Measurements from ENCODE around the gene FRMD4B.

Gene FRMD4B

DNA sequence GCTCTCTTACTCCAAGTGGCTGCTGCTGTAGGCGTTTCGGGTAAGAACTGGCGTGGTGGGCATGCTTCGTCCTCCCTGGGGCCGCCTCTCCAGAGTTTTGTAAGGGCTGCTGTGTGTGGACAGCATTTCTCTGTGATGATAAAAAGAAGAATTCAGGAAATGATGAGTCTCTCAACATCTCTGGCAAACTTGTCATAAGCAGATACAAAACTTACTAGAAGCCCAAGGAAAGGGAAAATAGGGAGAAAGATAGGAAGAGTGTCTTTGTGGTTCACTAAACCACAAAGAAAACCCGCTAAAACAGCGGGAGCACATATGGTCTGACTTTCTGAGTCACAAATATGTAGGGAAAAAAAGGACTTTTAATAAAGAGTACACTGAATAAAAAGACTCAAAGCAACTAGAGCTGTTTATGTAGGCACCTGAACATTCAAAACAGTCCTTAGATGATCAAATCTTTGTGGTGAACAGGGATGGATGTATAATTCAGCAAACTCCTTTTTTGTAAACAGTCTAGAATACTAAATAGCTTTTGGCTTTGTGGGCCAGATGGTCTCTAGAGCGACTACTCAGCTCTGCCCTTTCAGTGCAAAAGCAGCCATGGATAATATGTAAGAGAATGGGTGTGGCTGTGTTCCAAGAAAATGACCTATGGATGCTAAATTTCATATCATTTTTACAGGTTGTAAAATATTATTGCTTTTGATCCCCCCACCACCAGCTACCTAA, 203.1 kb downstream of the FRMD4B start:
- no peak overlapping the region; a peak in 1 of 22 replicates for H3K27ac ChIP-seq
- H3K4me2 ChIP-seq: no peak overlapping the region
- peaks cover 0 to 15% (median 0%) of the 10 kb centered on the region in 10 experiments; a peak in 1 of 20 replicates for H3K4me1 ChIP-seq
- H3K36me3 ChIP-seq: peaks cover 98 to 100% (median 100%) of the 10 kb centered on the region in 11 experiments
- no peaks in the 10 kb centered on the region for H3K9me3 ChIP-seq (replicated peaks in 1 of 11)
- H3K9ac ChIP-seq: no peak overlapping the region
- H3K4me3 ChIP-seq: no peak overlapping the region
- TF ChIP-seq Cebpa-rat (IDR thresholded peaks at IDR 0.05): no peak
- H3K27me3 ChIP-seq: no peaks in the 10 kb centered on the region
- H4K20me1 ChIP-seq: peaks cover 0 to 86% (median 36%) of the 10 kb centered on the region in 11 experiments; a peak in 18 of 22 replicates

DNA sequence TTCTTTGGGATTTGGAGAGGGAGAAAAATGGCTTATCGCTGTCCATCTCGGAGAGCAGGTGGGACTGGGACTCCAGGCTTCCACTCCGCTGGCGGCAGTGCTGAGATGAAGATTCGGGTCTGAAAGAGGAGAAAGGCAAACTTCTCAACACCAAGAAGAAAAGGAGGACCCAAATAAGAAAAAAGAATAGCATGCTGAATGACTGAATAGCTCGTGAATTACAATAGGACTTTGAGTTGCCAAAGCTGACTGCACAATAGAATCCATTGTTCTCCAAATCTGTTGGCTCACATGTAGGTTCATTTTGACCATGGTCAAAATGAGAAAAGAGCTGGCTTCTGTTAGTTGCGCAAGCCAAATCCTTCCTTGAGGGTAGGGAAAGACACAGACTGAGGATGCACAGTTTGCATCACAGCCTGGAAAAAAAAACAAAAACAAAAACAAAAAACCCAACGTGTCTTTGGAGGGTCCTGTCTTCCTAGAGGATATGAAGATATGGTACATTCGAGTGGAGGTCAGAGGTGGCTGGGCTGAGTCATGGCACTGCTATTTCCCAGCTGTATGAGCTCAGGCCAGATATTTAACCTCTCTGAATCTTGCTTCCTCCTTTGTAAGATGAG, 204.2 kb downstream of the FRMD4B start:
- Histone ChIP-seq H3K9me3 (replicated peaks in 1 of 11) (no peaks in the 10 kb centered on the region), H3K9ac (no peak overlapping the region), H3K36me3 (peaks cover 98 to 100% (median 100%) of the 10 kb centered on the region in 11 experiments), H4K20me1 (peaks cover 0 to 91% (median 46%) of the 10 kb centered on the region in 11 experiments; a peak in 18 of 22 replicates), H3K4me1 (peaks cover 0 to 15% (median 0%) of the 10 kb centered on the region in 10 experiments; a peak in 1 of 20 replicates), H3K4me2 (no peak overlapping the region), H3K27ac (no peak overlapping the region), H3K4me3 (no peak overlapping the region), H3K27me3 (no peaks in the 10 kb centered on the region)
- no peak for TF ChIP-seq Cebpa-rat (IDR thresholded peaks at IDR 0.05)

DNA sequence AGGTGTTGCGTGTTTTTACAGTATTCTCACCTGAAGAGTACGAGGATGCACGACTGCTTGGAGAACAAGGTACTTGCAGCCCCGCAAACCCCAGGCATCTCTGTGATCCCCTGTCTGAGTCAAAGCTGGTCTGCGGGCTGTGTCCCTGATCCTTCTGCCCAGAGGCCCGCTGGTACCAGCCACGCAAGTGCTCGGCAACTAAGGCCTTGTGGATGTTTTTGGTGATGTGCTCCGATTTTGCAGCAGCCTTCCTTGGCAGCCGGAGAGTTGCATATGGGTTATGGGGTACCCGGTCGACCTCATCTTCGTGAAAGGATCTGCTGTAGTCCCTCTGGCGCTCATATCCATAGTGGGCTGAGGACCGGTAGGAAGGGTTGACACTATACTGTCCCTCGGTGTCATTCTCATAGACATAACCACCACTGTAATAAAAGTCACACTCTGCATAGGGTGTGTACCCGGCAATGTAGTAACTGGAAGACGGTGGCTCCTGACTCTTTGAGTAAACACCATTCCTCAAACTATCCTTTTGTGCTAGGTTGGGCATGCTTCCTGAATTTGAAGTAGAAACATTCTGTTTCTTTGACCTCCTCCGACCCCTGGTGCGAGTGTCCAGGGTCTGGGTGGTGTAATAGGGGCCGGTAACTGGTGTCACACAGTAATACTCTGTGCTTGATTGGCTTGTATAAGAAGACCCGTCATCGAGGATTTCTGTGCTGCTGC, 204.9 kb downstream of the FRMD4B start:
- peaks cover 97 to 100% (median 100%) of the 10 kb centered on the region in 11 experiments for H3K36me3 ChIP-seq

DNA sequence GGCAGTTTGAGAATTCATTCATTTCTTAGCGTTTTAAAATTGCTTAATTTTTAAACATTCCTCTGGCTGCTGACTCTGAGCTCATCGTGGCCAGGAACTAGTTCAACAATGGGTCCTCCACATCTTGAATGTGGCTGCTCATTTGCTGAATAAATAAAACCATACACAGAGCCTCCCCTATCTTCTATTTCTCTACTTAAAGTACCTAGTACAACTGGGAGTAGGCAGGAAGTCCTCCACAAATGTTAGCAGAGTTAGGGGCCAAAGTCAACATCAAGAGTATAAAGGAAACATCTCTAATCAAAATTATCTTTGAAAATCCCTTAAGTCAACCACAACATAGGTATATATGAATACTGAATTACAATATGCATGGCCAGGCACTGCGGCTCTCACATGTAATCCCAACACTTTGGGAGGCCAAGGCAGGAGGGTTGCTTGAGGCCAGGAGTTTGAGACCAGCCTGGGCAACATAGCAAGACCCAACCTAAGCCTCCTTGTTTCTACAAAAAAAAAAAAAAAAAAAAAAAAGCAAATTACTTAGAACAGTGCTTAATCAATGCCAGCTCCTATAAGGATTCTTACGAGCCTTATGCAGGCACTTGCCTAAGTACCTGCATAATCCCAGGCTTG, 206.0 kb downstream of the FRMD4B start:
- no peak overlapping the region for H3K27ac ChIP-seq
- no peaks in the 10 kb centered on the region for H3K27me3 ChIP-seq
- peaks cover 0 to 15% (median 0%) of the 10 kb centered on the region in 10 experiments; a peak in 1 of 20 replicates for H3K4me1 ChIP-seq
- peaks cover 0 to 96% (median 49%) of the 10 kb centered on the region in 11 experiments; a peak in 18 of 22 replicates for H4K20me1 ChIP-seq
- no peaks in the 10 kb centered on the region for H3K9me3 ChIP-seq (replicated peaks in 1 of 11)
- no peak overlapping the region for H3K4me2 ChIP-seq
- peaks cover 98 to 100% (median 100%) of the 10 kb centered on the region in 11 experiments for H3K36me3 ChIP-seq
- no peak overlapping the region for H3K9ac ChIP-seq
- no peak overlapping the region for H3K4me3 ChIP-seq
- no peak for TF ChIP-seq Cebpa-rat (IDR thresholded peaks at IDR 0.05)

More for the DNA sequence above, 204.9 kb downstream of the FRMD4B start:
- Histone ChIP-seq H3K4me1 (peaks cover 0 to 15% (median 0%) of the 10 kb centered on the region in 10 experiments; a peak in 1 of 20 replicates), H3K4me3 (no peak overlapping the region), H3K9ac (no peak overlapping the region), H3K27me3 (no peaks in the 10 kb centered on the region), H4K20me1 (peaks cover 0 to 92% (median 49%) of the 10 kb centered on the region in 11 experiments; a peak in 18 of 22 replicates), H3K9me3 (replicated peaks in 1 of 11) (no peaks in the 10 kb centered on the region), H3K27ac (no peak overlapping the region), H3K4me2 (no peak overlapping the region)
- TF ChIP-seq Cebpa-rat (IDR thresholded peaks at IDR 0.05): no peak

DNA sequence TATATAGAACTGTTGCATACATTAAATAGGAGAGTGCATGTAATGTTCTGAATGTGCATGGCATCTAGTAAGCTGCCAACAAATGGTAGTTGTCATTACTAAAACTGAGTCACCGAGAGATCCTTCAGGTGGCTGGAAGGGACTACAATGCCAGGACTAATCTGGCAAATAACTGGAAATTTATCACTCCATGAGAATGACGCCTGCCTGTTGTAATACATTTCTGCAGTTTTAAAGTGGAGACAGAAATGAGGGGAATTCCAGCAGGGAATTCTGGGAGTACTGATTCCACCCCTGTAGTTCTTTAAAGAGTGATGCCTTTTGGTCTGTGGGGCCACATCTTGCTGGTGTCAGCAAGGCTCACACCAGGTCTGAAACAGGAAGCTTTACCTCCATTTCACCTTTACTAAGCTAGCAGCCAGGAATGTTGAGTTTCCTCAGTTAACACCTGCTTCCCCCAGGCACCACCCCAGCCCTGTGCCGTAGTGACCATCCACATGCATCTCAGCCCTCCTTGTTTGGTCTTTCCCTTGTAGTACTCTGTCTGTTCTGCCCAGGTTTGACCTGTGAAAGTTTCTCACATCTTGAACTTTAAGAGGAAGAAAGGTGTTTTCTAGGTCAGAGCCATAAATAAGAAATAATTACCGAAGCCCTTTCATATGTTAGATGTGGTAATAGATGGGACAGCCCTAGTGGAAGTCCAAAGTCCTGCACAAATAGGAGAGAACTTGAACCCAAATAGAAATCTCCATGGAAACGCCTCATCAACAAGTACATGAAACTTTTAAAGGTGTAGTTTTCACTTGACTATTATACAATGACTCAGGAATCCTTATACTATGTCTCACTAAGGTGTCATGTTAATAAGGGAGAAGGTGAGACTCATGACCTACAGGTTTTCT, 206.8 kb downstream of the FRMD4B start:
- H3K27ac ChIP-seq: no peak overlapping the region

DNA sequence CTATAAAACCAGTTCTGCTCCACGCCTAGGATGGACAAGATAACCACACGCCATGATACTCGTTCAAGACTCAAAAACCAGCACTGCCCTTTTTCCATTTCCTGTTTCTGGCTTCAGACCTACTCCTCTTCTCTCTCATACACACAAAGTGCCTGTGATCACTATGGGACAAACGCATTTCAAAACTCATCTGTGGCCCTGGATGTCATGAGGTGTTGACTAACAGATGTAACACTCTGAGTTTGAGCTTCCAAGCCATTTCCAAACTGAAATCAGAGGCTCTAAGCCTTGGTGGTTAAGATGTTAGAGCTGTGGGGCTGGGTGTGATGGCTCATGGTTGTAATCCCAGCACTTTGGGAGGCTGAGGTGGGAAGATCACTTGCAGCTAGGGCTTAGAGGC, 207.8 kb downstream of the FRMD4B start:
- no peaks in the 10 kb centered on the region for H3K9me3 ChIP-seq (replicated peaks in 1 of 11)
- peaks cover 0 to 15% (median 0%) of the 10 kb centered on the region in 10 experiments; a peak in 1 of 20 replicates for H3K4me1 ChIP-seq
- H3K4me2 ChIP-seq: no peak overlapping the region
- no peak overlapping the region for H3K9ac ChIP-seq
- TF ChIP-seq Cebpa-rat (IDR thresholded peaks at IDR 0.05): no peak
- no peak overlapping the region for H3K4me3 ChIP-seq
- H3K36me3 ChIP-seq: peaks cover 95 to 100% (median 100%) of the 10 kb centered on the region in 11 experiments
- no peaks in the 10 kb centered on the region for H3K27me3 ChIP-seq
- H3K27ac ChIP-seq: no peak overlapping the region
- peaks cover 0 to 100% (median 49%) of the 10 kb centered on the region in 11 experiments; a peak in 18 of 22 replicates for H4K20me1 ChIP-seq

More for the DNA sequence above, 206.8 kb downstream of the FRMD4B start:
- H3K4me2 ChIP-seq: no peak overlapping the region
- no peak for TF ChIP-seq Cebpa-rat (IDR thresholded peaks at IDR 0.05)
- no peaks in the 10 kb centered on the region for H3K27me3 ChIP-seq
- no peaks in the 10 kb centered on the region for H3K9me3 ChIP-seq (replicated peaks in 1 of 11)
- H3K4me3 ChIP-seq: no peak overlapping the region
- no peak overlapping the region for H3K9ac ChIP-seq
- peaks cover 0 to 15% (median 0%) of the 10 kb centered on the region in 10 experiments; a peak in 1 of 20 replicates for H3K4me1 ChIP-seq
- peaks cover 98 to 100% (median 100%) of the 10 kb centered on the region in 11 experiments for H3K36me3 ChIP-seq
- peaks cover 0 to 99% (median 49%) of the 10 kb centered on the region in 11 experiments; a peak in 18 of 22 replicates for H4K20me1 ChIP-seq

DNA sequence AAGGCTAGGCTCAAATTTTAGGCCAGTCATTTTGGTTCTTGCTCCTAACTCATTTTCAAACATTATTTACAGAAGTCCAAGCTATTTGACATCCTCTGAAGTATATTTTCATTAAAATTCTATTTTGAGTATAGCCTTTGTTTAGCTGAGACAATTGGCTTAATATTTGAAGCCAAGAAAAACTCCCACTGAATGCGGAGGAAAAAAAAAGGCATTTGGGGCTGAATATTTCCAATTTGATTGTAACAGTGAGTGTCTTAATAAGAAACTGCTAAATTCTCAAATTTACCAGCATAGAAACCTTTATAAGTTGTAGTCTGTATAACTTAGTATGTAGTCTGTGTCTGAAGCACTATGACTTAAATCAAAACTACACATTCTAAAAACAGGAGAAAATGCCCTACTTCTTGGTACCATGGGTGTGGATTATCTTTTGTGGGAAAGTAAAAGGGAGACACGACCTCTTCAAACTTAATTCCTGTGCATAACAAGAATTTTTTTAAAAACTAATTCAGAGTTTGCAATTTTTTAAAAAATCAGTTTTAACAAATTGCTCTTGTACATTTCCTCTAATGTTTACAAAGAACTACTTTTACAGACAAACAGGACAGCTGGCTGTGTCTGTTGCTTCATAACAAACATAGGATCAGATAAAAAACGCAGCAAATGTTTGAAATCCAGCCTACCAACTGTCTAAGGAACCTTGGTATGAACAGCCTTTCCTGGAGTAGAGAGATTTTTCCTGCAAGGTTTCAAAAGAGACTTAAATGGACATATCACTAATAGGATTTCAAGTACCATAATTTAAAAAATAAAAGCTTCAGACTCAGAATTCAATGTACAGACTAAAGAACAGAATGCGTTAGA, 210.8 kb downstream of the FRMD4B start:
- Histone ChIP-seq H3K4me1 (no peaks in the 10 kb centered on the region), H3K27me3 (no peaks in the 10 kb centered on the region), H3K9ac (no peak overlapping the region), H3K4me2 (no peak overlapping the region), H3K4me3 (no peak overlapping the region), H3K9me3 (replicated peaks in 1 of 11) (no peaks in the 10 kb centered on the region), H3K36me3 (peaks cover 92 to 100% (median 99%) of the 10 kb centered on the region in 11 experiments), H3K27ac (no peak overlapping the region), H4K20me1 (peaks cover 0 to 98% (median 38%) of the 10 kb centered on the region in 11 experiments; a peak in 18 of 22 replicates)
- no peak for TF ChIP-seq Cebpa-rat (IDR thresholded peaks at IDR 0.05)

Data from BLaER1 treated with 17β-estradiol and CSF1 and Interleukin-3, amounts not matched to agents 10 nM and 100 nM (cell line).